GM20000 (cell line): Measurements from ENCODE around the gene GPC1.

Source experiments
- DNase-seq: peaks from one replicate; pipeline ENCODE4 v3.0.0; 2012; ENCODE audit warnings: low spot score
- CTCF ChIP-seq: IDR thresholded peaks from 2 replicates; pipeline ENCODE4 v1.5.1; 2012; ENCODE audit warnings: mild to moderate bottlenecking, control low read depth; ENCODE audit errors: extremely low read depth, missing control alignments

GPC1 gene

GRCh38 chr2:240412211-240412861, 23.1 kb upstream of the GPC1 start:
- no peak for TF ChIP-seq CTCF
- DNase-seq, result no peak

GRCh38 chr2:240412975-240413812, 22.3 kb upstream of the GPC1 start:
- no peak for TF ChIP-seq CTCF
- DNase-seq, result no peak

GRCh38 chr2:240413813-240414429, 21.5 kb upstream of the GPC1 start:
- DNase-seq, result no peak
- no peak for TF ChIP-seq CTCF

GRCh38 chr2:240416821-240417220, 18.6 kb upstream of the GPC1 start:
- DNase-seq, result no peak
- no peak for TF ChIP-seq CTCF

GRCh38 chr2:240418311-240418710, 17.2 kb upstream of the GPC1 start:
- no peak for TF ChIP-seq CTCF
- no peak for DNase-seq

GRCh38 chr2:240419271-240419670, 16.2 kb upstream of the GPC1 start:
- DNase-seq, result no peak

More at GRCh38 chr2:240419271-240419670, 16.2 kb upstream of the GPC1 start:
- no peak for TF ChIP-seq CTCF
